GM21515 (cell line): ENCODE measurements around the gene CYP2J2.
"Not testable (repeated sequence)": the region's sequence is repeated elsewhere in the genome, so short reads cannot be mapped to it uniquely, and the experiment has no call there.

Experiments used
- ATAC-seq: cut with Tn5 transposase; IDR thresholded peaks from one replicate; pipeline ENCODE4 v1.9.1; 2021; ENCODE audit not compliant: unreplicated experiment

Gene CYP2J2, protein sequence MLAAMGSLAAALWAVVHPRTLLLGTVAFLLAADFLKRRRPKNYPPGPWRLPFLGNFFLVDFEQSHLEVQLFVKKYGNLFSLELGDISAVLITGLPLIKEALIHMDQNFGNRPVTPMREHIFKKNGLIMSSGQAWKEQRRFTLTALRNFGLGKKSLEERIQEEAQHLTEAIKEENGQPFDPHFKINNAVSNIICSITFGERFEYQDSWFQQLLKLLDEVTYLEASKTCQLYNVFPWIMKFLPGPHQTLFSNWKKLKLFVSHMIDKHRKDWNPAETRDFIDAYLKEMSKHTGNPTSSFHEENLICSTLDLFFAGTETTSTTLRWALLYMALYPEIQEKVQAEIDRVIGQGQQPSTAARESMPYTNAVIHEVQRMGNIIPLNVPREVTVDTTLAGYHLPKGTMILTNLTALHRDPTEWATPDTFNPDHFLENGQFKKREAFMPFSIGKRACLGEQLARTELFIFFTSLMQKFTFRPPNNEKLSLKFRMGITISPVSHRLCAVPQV

DNA sequence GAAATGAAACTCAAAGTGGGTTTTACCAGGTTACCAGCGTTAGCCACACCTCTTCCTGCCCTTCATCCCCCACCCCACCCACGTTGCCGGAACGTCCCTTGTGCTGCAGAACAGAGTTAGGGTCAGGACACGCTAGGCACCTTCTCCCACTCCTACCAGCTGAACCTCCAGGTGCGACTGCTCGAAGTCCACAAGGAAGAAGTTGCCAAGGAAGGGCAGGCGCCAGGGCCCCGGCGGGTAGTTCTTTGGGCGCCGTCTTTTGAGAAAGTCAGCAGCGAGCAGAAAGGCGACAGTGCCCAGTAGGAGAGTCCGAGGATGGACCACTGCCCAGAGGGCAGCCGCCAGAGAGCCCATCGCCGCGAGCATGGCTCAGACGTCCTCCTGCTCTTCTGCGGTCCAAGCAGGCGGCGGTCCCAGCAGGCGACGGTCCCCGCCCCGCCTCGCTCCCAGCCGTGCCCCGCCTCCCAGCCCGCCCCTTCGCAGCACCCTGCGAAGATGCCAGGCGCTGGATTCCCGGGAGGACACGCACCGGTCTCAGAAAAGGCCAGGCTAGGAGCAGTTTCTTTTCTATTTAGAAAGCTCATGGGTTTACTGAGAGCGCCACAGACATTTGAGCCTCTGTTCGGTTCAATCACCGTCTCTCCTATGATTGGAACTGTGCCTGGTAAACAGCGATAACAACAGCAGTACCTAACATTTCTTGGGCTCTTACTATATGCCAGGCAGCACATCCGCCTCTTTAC, at the start of gene CYP2J2:
Gene CYP2J2 (minus strand): TSS at position 393 of the 743 bp plus-strand sequence. CDS start 27 bp downstream, at position 366.
- no peak for ATAC-seq

DNA sequence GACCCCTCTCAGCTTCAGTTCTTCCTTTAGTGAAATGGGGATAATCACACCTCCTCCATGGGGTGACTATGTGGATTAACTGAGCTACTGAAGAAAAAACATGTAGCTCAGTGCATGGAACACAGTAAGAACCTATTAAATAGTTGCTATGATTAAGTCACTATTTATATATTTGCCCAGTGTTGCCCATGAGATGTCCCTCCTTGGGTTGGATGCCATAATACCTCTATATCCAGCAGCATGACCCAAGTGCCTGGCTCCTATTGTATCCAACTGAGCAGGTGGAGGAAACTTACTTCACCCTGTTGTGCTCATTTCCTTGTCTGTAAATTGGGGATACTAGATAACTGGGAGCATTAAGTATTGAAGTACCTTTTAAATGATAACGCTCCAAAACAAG, 47.1 kb upstream of the CYP2J2 start:
- ATAC-seq, result no peak

DNA sequence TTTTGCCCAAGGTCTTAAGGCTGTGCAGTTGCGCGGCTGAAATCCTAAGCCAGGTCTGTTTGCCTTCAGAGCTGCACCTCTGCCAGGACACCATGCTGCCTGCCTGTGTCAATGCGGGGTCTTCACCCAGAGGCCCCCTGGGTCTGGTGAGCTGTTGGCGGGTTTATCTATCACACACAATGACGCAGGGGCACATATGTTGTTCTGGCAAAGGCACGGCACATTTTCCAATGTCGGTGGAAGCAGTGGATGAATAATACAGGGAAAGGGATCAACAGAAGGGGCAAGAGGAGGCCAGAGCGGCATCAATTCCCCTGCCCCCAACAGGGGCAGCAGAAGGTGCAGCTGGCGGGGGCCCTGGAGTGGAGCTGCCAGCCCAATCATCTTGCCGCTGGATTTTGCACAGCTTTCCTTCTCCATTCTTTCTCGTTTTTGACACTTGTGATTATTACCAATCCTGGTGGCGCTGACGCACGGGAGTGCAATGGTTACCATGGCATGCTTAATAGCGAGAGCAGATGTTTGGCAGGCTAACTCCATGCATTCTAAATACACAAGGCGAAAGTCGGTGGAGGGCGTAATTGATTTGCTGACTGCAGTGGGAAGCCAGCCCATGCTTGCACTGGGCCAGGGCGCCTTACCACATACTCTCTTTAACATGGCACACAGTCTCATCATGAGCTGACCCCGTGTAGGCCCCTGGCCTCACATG, 45.8 kb upstream of the CYP2J2 start:
- no peak for ATAC-seq

DNA sequence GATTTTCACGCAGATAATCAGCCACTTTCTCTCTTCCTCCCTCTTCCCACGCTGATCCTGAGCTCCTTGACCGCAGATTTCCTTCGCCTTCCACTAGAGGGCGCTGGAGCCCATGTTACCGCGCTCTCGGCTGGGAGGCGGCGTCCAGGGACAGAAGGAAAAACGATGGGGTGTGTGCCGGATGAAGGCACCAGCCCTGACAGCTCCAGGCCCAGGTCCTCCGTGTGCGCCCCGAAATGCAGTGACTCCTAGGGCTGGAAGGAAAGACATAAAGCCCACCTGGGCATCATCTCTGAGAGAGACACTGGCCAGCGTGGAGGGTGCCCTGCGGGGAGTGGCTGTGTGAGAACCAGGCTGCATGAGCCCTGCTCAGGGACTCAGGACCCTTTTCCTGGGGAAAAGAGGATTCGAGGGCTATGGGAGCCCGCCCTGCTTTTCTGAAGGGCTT, 44.9 kb upstream of the CYP2J2 start:
- ATAC-seq, result peak; percentile 81

DNA sequence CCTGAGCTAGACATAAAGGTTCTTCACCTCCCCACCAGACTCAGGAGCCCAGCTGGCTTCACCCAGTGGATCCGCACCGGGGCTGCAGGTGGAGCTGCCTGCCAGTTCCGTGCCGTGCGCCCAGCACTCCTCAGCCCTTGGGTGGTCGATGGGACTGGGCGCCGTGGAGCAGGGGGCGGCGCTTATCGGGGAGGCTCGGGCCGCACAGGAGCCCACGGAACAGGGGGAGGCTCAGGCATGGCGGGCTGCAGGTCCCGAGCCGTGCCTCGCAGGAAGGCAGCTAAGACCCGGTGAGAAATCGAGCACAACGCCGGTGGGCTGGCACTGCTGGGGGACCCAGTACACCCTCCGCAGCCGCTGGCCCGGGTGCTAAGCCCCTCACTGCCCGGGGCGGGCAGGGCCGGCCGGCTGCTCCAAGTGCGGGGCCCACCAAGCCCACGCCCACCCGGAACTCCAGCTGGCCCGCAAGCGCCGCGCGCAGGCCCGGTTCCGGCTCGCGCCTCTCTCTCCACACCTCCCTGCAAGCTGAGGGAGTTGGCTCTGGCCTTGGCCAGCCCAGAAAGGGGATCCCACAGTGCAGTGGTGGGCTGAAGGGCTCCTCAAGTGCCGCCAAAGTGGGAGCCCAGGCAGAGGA, 43.1 kb upstream of the CYP2J2 start:
- ATAC-seq, result not testable (repeated sequence)

DNA sequence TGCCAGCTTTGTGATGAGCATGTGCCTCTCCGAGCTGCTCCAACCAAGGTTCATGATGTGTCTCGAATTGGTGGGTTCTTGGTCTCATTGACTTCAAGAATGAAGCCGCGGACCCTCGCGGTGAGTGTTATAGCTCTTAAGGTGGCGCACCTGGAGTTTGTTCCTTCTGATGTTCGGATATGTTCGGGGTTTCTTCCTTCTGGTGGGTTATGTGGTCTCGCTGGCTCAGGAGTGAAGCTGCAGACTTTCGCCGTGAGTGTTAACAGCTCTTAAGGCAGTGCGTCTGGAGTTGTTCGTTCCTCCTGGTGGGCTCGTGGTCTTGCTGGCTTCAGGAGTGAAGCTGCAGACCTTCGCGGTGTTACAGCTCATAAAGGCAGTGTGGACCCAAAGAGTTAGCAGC, 42.2 kb upstream of the CYP2J2 start:
- not testable (repeated sequence) for ATAC-seq

DNA sequence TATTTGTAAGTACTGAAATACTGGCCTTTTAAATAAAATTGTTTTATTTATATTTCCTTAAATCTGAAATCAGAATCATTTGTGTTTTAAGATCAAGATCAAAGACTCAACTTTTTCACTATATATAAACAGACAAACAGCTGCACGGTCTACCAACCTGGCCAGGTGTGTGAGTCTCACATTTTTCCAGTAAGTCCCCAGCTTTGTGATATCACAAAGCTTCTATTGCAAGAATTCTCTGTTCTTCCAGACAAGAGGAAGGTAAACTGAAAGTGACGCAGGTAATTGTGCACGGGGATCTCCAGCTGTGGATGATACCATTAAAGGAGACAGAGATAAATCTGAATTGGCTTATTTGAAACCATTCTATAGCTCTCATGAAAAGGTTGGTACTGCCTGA, 41.2 kb upstream of the CYP2J2 start:
- ATAC-seq, result no peak

DNA sequence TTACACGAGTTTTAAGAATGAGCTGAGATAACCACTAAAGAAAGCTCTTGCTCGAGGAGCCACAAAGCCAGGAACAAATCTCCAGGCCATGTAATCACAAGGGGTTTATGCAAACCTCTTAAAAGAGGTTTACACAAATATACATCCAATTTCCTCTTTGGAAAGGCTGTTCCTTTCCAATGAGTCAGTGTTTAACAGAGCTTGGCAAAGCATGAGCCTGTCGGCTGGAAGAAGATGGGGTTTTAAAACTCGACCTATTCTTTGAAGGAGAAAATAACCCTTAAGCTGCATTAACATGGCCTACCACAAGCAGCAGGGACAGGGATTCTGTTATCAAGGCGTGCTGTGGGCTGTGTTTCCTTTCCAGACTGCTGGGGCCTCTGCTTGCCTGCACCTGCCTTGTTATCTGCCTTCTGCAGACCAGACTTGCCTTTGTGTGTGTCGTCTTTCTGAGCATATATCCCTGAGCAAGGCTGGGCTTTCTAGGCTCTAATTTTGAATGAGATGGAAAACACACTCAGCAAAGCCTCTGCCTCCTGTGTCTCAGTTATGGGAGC, 40.6 kb upstream of the CYP2J2 start:
- ATAC-seq, result no peak

DNA sequence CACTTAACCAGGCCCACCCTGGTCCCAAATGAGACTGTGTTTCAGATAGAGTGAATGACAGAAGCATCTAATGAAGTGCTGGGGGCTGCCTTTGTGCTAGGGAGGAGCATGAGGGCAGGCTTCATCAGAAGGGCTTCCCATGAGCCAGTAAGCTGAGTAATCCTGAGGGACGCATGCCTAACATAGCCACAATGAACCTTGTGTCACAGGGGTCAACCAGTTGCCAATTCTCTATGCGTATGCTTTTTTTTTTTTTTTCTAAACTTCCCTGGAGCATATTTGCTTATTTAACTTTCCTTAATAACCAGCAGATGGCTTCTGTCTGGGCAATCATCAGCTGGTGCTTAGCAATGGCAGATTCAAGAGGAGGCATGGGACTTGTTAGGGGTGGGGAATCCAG, 25.5 kb upstream of the CYP2J2 start:
- ATAC-seq, result no peak

DNA sequence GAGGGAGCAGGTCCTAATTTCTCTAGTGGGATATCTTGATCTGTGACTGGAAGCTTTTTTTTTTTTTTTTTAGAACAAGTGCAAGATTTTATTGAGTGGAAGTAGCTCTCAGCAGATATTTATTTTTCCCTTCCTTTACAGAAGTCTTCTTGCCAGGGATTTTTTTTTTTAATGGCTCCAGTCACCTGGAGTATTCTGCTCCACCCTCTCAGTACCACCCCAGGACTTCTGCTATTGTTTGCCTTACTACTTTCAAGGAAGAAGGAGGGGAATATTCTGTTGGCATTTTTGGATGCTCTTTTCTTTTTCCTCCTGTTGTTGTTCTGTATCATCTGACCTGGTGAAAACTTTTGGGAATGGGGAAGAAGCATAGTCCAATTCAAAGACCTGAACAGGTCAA, 23.1 kb upstream of the CYP2J2 start:
- ATAC-seq, result no peak

DNA sequence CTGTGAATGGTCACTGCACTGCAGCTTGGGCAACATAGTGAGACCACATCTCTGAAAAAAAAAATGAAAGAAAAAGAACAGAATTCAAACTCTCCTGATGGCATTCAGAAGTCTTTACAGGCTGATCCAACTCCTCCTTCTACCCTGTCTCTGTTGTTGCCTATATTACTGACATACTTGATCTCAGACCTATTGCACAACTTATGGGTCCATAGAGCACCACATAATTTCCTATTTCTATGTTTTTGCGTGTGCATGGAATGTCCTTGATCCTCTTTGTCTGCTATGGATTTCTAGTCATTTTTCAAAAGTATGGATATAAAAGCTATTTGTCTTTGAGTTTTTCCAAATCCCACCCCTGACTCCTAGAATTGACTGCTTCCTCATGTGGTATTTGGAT, 22.4 kb upstream of the CYP2J2 start:
- ATAC-seq, result no peak

DNA sequence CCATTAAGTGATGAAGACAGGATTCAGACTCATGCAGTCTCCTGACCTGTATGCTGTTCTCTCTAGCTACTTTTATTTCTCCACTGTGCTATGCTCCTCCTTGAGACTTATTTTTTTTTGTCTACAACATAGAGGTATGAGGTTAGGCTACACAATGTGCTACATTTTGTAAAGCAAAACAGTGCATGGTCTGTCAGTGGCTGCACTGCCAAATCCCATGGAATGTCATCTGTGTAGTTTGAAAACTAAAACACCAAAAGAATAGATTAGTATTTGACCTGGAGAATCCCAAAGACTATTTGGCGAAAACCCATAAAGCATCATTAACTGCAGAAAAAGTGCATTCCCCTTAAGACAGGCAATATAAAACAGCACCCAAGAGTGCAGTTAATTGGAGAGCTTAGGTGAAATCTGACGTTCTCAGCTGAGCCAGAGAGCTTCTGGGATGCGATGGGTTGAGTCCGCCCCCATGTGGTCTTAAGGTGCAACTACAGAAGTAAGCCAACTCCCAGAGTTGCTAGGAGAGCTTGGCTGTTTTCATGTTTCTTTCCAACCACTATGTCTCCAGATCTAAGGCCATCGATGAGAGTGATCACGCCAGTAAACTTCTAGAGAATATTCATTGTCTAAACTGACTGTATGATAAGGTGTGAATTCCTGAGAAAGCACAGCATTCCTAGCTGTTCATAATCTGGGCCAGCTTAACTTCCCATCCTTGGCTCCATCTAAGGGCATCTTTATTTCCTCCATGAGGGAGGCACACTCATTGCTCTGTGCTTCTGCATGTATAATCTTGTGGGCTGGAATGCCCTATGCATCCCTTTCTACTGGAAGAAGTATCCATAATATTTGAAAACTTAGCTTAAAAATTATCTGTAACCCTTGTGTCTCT, 20.7 kb upstream of the CYP2J2 start:
- peak; percentile 93 for ATAC-seq

DNA sequence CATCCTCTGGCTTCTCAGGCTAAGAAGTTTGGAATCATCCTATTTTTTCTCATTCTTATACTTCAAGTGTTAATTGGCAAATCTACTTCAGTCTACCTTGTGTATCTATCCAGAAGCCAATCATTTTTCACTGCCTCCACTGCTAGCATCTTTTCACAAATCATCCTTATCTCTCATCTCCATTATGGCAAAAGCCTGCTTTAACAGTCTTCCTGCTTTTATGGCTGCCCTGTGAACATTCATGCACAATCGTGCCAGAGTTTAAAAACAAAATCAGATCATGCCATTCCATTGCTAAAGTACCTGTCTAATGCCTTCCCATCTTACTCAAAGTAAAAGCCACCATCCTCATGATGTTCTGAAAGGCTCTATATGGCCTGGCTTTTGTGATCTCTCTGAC, 19.2 kb upstream of the CYP2J2 start:
- ATAC-seq, result no peak

DNA sequence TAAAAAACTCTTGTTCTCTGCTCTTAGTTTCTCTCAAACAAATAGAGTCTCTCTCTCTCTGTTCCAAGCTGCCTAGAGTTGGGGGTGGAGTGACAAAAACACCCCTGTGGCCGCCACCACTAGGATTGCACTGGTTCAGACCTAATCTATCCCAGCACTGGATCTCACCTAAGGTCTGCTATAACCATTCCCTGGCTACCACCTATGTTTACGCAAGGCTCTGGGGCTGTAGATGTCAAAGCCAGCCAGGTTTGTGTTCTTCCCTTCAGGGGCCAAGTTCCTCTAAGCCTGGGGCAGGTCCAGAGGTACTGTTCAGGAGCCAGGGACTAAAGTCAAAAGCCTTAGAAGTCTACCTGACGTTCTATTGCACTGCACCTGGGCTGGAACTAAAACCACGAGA, 12.8 kb upstream of the CYP2J2 start:
- no peak for ATAC-seq

DNA sequence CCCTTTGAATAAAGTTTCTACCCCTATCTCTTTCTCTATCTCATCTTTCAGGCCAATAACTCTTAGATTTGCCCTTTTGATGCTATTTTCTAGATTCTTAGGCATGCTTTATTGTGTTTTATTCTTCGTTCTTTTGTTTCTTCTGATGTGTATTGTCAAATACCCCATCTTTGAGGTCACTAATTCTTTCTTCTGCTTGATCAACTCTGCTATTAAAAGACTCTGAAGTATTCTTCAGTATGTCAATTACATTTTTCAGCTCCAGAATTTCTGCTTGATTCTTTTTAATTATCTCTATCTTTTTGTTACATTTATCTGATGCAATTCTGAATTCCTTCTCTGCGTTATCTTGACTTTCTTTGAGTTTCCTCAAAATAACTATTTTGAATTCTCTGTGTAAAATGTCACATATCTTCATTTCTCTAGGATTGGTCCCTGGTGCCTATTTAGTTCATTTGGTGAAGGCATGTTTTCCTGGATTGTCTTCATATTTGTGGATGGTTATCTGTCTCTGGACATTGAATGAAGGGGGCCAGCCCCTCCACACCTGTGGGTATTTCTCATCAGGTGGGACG, 11.2 kb upstream of the CYP2J2 start:
- no peak for ATAC-seq

DNA sequence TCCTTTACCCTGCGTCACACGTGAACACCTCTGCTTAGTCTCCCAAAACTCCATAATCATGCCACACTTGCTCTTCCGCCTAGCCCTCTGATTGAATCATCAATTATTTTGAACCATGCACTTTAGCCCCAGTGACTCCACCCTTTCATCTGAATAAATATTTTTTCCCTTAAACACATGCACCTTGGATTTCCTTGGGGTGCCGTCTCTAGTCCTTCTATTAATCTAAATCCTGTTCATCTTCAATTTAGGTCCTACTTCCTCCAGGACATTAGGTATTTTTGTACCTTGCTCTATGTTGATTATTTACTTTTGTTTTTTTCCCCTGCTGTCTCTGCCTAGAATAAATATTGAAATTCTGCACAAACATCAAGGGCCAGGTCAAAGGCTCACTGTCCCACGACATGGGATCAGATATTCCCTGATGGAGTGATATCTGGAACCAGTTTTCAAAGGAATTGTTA, 9.8 kb upstream of the CYP2J2 start:
- no peak for ATAC-seq

DNA sequence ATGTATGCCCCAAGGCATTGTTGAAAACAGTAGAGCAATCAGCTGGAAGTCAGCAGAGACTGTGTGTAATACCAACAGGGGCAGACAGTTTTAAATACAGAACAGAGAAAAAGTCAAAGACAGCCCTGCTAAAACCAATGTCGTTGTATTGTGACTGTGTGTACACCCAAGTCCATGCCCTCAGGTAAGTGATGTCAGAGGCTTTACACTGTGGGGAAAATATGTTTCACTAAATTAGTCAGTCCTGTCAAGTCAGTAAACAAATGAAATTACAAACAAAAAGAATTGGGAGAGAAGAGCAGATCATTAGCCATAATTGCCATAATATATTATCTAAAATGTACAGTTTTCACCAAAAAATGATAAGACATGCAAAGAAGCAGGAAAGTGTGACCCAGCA, 2.4 kb upstream of the CYP2J2 start:
- no peak for ATAC-seq

DNA sequence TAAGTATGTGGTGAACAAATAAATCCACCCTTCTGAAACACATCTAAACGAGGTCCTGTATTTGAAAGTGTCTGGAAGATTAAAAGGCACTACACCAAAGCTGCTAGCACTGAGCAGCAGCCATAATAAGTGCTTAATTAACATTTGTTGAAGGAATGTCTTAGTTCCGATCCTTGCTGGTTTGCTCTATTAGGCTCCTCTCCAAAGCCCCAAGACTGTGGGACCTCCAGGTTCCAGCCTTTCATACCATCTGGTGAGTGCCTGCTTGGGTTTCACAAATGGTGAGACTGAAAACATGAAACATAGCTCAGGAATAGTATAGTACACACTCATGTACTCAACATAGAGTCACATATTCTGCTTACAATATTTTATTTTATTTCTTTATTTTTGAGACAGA, 640 bp upstream of the CYP2J2 start:
- ATAC-seq, result no peak

DNA sequence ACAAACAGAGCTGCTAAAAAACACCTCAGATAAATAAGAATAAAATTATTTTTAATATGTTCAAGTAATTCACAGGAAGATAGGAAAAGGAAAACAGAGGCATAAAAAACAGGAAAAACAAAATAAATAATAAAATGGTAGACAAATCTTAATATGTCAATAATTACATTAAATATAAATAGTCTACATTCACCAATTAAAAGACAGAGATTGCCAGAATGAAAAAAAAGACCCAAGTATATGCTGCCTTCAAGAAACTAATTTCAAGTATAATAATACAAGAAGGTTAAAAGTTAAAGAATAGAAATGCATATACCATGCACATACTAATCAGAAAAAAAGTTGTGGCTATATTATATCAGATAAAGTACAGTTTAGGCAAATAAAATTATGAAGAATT, 1.9 kb downstream of the CYP2J2 start:
- no peak for ATAC-seq
